Astrocyte of the cerebellum (primary cell): ENCODE measurements around the gene KRTAP10-3.
"Not testable (repeated sequence)": the region's sequence is repeated elsewhere in the genome, so short reads cannot be mapped to it uniquely, and the experiment has no call there.

Experiments used
- DNase-seq: peaks from one replicate; pipeline ENCODE4 v3.0.0-alpha.2; 2011; ENCODE audit warnings: low read depth
- H3K4me3 ChIP-seq: 2 replicates; pipeline ENCODE4 v1.5.1; 2011; ENCODE audit warnings: mild to moderate bottlenecking, low read depth, low read length, moderate library complexity
- CTCF ChIP-seq: IDR thresholded peaks from 2 replicates; pipeline ENCODE4 v1.5.1; 2012; ENCODE audit warnings: low read length, low read depth, moderate library complexity, mild to moderate bottlenecking; ENCODE audit errors: missing control alignments
- in situ Hi-C: cut with HindIII; loops from 2 replicates; pipeline ENCODE4 v1.10.0; 2017; ENCODE audit warnings: low sequenced_read_pairs

The KRTAP10-3 gene

GRCh38 chr21:44558695-44559094, at the start of gene KRTAP10-3:
Gene KRTAP10-3, minus strand, starts transcription at chr21:44558795. Its CDS starts 80 bp downstream, at chr21:44558715.
- DNase-seq: no peak
- TF ChIP-seq CTCF: no peak
- in situ Hi-C loops: no loop called here
- H3K4me3 ChIP-seq: no peak within 1 kb of the TSS

- H3K4me3 ChIP-seq: no peak overlapping the region
- TF ChIP-seq CTCF: no peak
- in situ Hi-C loops: no loop called here
- no peak for DNase-seq
Measured at GRCh38 chr21:44606495-44606894, 47.9 kb upstream of the KRTAP10-3 start.

GRCh38 chr21:44603911-44604310, 45.3 kb upstream of the KRTAP10-3 start:
- DNase-seq: no peak
- no peak for TF ChIP-seq CTCF
- no peak overlapping the region for H3K4me3 ChIP-seq
- in situ Hi-C loops: no loop called here

- DNase-seq: no peak
- no peak overlapping the region for H3K4me3 ChIP-seq
- in situ Hi-C loops: no loop called here
- no peak for TF ChIP-seq CTCF
Measured at GRCh38 chr21:44603109-44603875, 44.7 kb upstream of the KRTAP10-3 start.

GRCh38 chr21:44602463-44602850, 43.9 kb upstream of the KRTAP10-3 start:
- DNase-seq: no peak
- in situ Hi-C loops: no loop called here
- no peak overlapping the region for H3K4me3 ChIP-seq
- TF ChIP-seq CTCF: no peak

- no peak for DNase-seq
- H3K4me3 ChIP-seq: no peak overlapping the region
- in situ Hi-C loops: no loop called here
- no peak for TF ChIP-seq CTCF
Measured at GRCh38 chr21:44601596-44602462, 43.2 kb upstream of the KRTAP10-3 start.

GRCh38 chr21:44601091-44601490, 42.5 kb upstream of the KRTAP10-3 start:
- in situ Hi-C loops, DNase-seq, H3K4me3 ChIP-seq: not testable (repeated sequence)

GRCh38 chr21:44600118-44600978, 41.8 kb upstream of the KRTAP10-3 start, which contains the start of gene KRTAP10-7:
Gene KRTAP10-7, plus strand, starts transcription at chr21:44600597. Its CDS starts 25 bp downstream, at chr21:44600622.
- DNase-seq, in situ Hi-C loops, H3K4me3 ChIP-seq: not testable (repeated sequence)
